Thymus (tissue), 11 donors: ENCODE results near the gene SHISA6. TPM values are rescaled to one million over a fixed set of nuclear protein-coding genes. Genes with fewer than 3 reads are reported as not detected.

ENCODE experiments used
- DNase-seq, 9 donors: peaks; one replicate each; pipeline ENCODE4 v3.0.0-alpha.2; 2013; ENCODE audit warnings: low spot score in 9 of 9, low read depth in 6 of 9, missing footprints in 1 of 9
- H3K27ac ChIP-seq, 2 donors: one replicate each; pipeline ENCODE4 v1.5.1; 2013; ENCODE audit warnings: control low read depth in 1 of 2, low read depth in 1 of 2, low read length in 1 of 2, mild to moderate bottlenecking in 1 of 2, moderate library complexity in 1 of 2
- H3K27me3 ChIP-seq, 2 donors: one replicate each; pipeline ENCODE4 v1.5.1; 2013; ENCODE audit warnings: low read length in 1 of 2; ENCODE audit not compliant: control insufficient read depth in 2 of 2, insufficient read depth in 1 of 2
- H3K36me3 ChIP-seq, 2 donors: one replicate each; pipeline ENCODE4 v1.5.1; 2013; ENCODE audit warnings: low read length in 1 of 2, mild to moderate bottlenecking in 1 of 2, moderate library complexity in 1 of 2; ENCODE audit not compliant: control insufficient read depth in 2 of 2, insufficient read depth in 2 of 2
- H3K4me1 ChIP-seq, 2 donors: one replicate each; pipeline ENCODE4 v1.5.1; 2013; ENCODE audit warnings: low read length in 2 of 2; ENCODE audit not compliant: control insufficient read depth in 2 of 2, insufficient read depth in 2 of 2
- H3K4me3 ChIP-seq, 2 donors: one replicate each; pipeline ENCODE4 v1.5.1; 2013; ENCODE audit warnings: low read length in 2 of 2, control low read depth in 1 of 2, mild to moderate bottlenecking in 1 of 2
- H3K9me3 ChIP-seq, 2 donors: one replicate each; pipeline ENCODE4 v1.5.1; 2013; ENCODE audit warnings: low read length in 1 of 2, mild to moderate bottlenecking in 1 of 2; ENCODE audit not compliant: control insufficient read depth in 2 of 2, insufficient read depth in 1 of 2
- whole genome bisulfite sequencing: extraction: QIAGEN DNeasy Blood & Tissue Kit; methylation state at CpG from one replicate; pipeline ENCODE4 v1.1.7; 2013; 5-methylcytosine and 5-hydroxymethylcytosine counted together
- polyA plus RNA-seq: library from polyadenylated mRNA; stranded (reverse); fragments of 200-250 nt; gene quantifications from one replicate; pipeline ENCODE4 v1.2.3, GENCODE V29; 2013
- total RNA-seq: library from RNA; stranded (reverse); fragments of 120-200 nt; gene quantifications from one replicate; pipeline ENCODE4 v1.2.4, GENCODE V29; 2013
- donor health status: healthy.

Gene SHISA6
- total and polyA plus RNA-seq, 2 donors: 0.02 to 0.09 TPM

- Histone ChIP-seq H3K27ac (no peak overlapping the region), H3K27me3 (no peaks in the 10 kb centered on the region), H3K9me3 (no peaks in the 10 kb centered on the region), H3K36me3 (no peaks in the 10 kb centered on the region), H3K4me1 (no peaks in the 10 kb centered on the region), H3K4me3 (no peak overlapping the region)
- 63% methylated on average over 5 of the region's 5 CpGs for WGBS
- DNase-seq: no peak
Observed at GRCh38 chr17:11336290-11336689, 95.3 kb downstream of the SHISA6 start.

GRCh38 chr17:11340803-11341202 is 99.8 kb downstream of the SHISA6 start:
- Histone ChIP-seq H3K27ac (no peak overlapping the region), H3K4me3 (no peak overlapping the region), H3K36me3 (no peaks in the 10 kb centered on the region), H3K9me3 (no peaks in the 10 kb centered on the region), H3K4me1 (no peaks in the 10 kb centered on the region), H3K27me3 (no peaks in the 10 kb centered on the region)
- DNase-seq: no peak
- 34% methylated on average over 3 of the region's 3 CpGs for WGBS

GRCh38 chr17:11342138-11342537 is 101.1 kb downstream of the SHISA6 start:
- H3K4me1 ChIP-seq: no peaks in the 10 kb centered on the region
- no peaks in the 10 kb centered on the region for H3K36me3 ChIP-seq
- no peaks in the 10 kb centered on the region for H3K27me3 ChIP-seq
- H3K4me3 ChIP-seq: no peak overlapping the region
- no peaks in the 10 kb centered on the region for H3K9me3 ChIP-seq
- no peak overlapping the region for H3K27ac ChIP-seq
- DNase-seq: no peak
- 75% methylated on average over 3 of the region's 3 CpGs for WGBS

- Histone ChIP-seq H3K4me1 (no peaks in the 10 kb centered on the region), H3K36me3 (no peaks in the 10 kb centered on the region), H3K9me3 (no peaks in the 10 kb centered on the region), H3K4me3 (no peak overlapping the region), H3K27ac (no peak overlapping the region), H3K27me3 (no peaks in the 10 kb centered on the region)
- DNase-seq: no peak
- 71% methylated on average over 3 of the region's 3 CpGs for WGBS
Observed at GRCh38 chr17:11349106-11349505, 108.1 kb downstream of the SHISA6 start.

GRCh38 chr17:11351479-11351878 is 110.5 kb downstream of the SHISA6 start:
- DNase-seq: no peak
- Histone ChIP-seq H3K36me3 (no peaks in the 10 kb centered on the region), H3K27ac (no peak overlapping the region), H3K9me3 (peaks cover 0 to under 1% of the 10 kb centered on the region in 2 donors), H3K4me1 (no peaks in the 10 kb centered on the region), H3K27me3 (no peaks in the 10 kb centered on the region), H3K4me3 (no peak overlapping the region)
- 91% methylated on average over 2 of the region's 2 CpGs for WGBS

GRCh38 chr17:11353601-11354000 is 112.6 kb downstream of the SHISA6 start:
- Histone ChIP-seq H3K27ac (no peak overlapping the region), H3K4me1 (no peaks in the 10 kb centered on the region), H3K27me3 (no peaks in the 10 kb centered on the region), H3K4me3 (no peak overlapping the region), H3K9me3 (peaks cover 0 to 5% of the 10 kb centered on the region in 2 donors), H3K36me3 (no peaks in the 10 kb centered on the region)
- no peak for DNase-seq
- WGBS: 92% methylated on average over 5 of the region's 5 CpGs

GRCh38 chr17:11356371-11356770 is 115.4 kb downstream of the SHISA6 start:
- 89% methylated on average over 2 of the region's 2 CpGs for WGBS
- Histone ChIP-seq H3K27ac (no peak overlapping the region), H3K36me3 (no peaks in the 10 kb centered on the region), H3K4me1 (no peaks in the 10 kb centered on the region), H3K4me3 (no peak overlapping the region), H3K27me3 (no peaks in the 10 kb centered on the region), H3K9me3 (peaks cover 0 to 5% of the 10 kb centered on the region in 2 donors)
- DNase-seq: no peak

GRCh38 chr17:11363565-11364117 is 122.6 kb downstream of the SHISA6 start:
- Histone ChIP-seq H3K4me3 (no peak overlapping the region), H3K27me3 (no peaks in the 10 kb centered on the region), H3K36me3 (no peaks in the 10 kb centered on the region), H3K9me3 (no peaks in the 10 kb centered on the region), H3K27ac (no peak overlapping the region), H3K4me1 (no peaks in the 10 kb centered on the region)
- WGBS: 88% methylated on average over 5 of the region's 5 CpGs
- no peak for DNase-seq

GRCh38 chr17:11366272-11366850 is 125.3 kb downstream of the SHISA6 start:
- 72% methylated on average over 4 of the region's 4 CpGs for WGBS
- Histone ChIP-seq H3K27me3 (no peaks in the 10 kb centered on the region), H3K9me3 (no peaks in the 10 kb centered on the region), H3K4me1 (no peaks in the 10 kb centered on the region), H3K4me3 (no peak overlapping the region), H3K27ac (no peak overlapping the region), H3K36me3 (no peaks in the 10 kb centered on the region)
- no peak for DNase-seq
